ENCODE measurements around the gene ATP2A3.

ATP2A3 gene

DNA sequence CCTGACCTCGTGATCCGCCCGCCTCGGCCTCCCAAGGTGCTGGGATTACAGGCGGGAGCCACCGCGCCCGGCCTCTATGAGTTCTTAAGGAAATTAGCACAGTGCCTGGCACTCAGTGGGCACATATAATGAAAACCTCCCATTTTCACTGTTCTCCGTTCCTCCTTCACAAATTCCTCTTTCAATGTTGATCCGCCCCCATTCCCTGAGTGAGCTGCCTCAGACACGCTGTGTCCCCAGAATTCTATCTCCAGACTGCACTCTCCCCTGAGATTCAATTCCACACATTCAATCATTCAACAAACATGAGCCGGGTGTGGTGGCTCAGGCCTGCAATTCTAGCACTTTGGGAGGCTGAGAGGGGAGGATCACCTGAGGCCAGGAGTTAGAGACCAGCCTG lies 55.0 kb downstream of the ATP2A3 start:
- DNase-seq (ENCODE audit: low read depth): no peak
- no peak overlapping the region for H3K4me3 ChIP-seq (ENCODE audit: low read length)
- TF ChIP-seq, protein P1, sequence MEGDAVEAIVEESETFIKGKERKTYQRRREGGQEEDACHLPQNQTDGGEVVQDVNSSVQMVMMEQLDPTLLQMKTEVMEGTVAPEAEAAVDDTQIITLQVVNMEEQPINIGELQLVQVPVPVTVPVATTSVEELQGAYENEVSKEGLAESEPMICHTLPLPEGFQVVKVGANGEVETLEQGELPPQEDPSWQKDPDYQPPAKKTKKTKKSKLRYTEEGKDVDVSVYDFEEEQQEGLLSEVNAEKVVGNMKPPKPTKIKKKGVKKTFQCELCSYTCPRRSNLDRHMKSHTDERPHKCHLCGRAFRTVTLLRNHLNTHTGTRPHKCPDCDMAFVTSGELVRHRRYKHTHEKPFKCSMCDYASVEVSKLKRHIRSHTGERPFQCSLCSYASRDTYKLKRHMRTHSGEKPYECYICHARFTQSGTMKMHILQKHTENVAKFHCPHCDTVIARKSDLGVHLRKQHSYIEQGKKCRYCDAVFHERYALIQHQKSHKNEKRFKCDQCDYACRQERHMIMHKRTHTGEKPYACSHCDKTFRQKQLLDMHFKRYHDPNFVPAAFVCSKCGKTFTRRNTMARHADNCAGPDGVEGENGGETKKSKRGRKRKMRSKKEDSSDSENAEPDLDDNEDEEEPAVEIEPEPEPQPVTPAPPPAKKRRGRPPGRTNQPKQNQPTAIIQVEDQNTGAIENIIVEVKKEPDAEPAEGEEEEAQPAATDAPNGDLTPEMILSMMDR (conservative IDR thresholded peaks at IDR 0.05; ENCODE audit: low read depth, low read length): no peak

DNA sequence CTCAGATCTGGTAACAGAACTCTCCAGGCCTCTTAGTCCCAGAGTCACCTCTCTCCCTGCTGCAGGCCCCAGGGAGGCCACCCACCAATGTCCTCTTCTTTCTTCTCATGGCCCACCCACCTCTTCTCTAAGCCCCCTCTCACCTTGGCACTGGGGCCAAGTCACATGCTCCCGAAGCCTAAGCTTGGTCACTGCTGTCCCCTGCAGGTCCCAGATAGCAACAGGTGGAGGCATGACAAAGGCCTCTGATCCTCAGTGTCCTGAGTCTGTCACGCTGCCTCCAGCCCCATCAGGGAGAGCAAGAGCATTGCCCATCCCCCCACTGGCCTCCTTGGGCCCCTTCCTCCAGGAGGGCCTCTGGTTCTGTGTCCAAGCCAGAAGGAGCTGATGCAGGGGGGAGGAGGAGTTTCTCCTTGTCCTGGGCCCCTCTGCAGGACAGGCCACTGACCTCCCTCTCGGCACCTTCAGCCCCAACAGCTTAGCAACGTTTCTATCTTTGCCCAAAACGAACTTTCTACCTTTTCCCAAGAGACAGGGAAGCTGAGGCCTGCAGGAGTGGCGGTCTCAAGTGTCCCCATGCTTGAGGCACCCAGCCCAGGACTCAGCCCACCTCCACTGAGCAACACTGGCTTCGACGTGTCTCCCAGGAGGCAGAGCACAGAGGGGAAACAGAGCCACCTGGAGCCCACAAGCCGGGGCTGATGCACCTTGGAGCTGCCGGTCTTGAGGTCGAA lies 56.6 kb downstream of the ATP2A3 start:
- TF ChIP-seq, protein P1 (conservative IDR thresholded peaks at IDR 0.05; ENCODE audit: low read depth, low read length): peak; percentile 39
- H3K4me3 ChIP-seq (ENCODE audit: low read length): no peak overlapping the region
- DNase-seq (ENCODE audit: low read depth): no peak

DNA sequence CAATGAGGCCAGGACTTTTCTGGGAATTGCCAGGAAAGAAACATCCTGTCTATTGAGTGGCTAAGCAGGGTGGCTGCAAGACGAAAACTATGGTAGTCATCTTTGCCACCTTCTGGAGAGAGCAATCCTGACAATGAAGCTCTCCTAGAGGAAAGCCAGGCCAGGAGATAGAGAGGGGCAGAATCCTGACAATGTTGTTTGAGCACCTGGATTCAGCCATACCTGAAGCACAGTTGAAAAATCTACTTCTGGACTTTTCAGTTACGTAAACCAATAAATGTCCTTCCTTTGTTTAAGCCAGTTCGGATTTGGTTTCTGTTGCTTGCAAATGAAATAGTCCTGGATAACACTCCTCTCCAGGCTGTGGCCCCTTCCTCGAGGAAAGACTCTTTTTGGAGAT lies 57.4 kb downstream of the ATP2A3 start:
- no peak overlapping the region for H3K4me3 ChIP-seq (ENCODE audit: low read length)
- DNase-seq (ENCODE audit: low read depth): no peak
- TF ChIP-seq, protein P1 (conservative IDR thresholded peaks at IDR 0.05; ENCODE audit: low read depth, low read length): no peak

DNA sequence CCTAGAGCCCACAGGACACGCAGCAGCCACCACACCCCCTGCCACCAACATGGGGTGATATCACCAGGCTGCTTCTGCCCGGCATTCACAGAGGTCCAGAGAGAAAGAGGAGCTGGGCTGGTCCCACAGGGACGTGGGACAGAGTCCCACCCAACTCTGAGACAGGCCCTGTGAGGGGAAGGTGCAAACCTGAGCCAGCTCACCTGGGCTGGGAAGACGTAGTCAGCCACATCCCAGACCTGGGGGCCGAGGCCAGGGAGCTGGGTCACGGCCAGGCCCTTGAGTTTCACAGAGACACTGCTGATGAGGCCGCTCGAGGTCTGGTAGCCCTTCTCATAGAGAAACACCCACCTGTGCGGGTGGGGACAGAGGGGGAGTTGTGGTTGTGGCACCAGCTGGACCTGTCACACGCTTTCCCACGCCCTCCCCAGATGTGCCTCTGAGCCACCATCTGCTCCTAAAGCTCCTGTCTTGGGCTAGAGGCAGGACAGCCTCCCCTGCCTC lies 59.2 kb downstream of the ATP2A3 start:
- no peak for DNase-seq (ENCODE audit: low read depth)
- TF ChIP-seq, protein P1 (conservative IDR thresholded peaks at IDR 0.05; ENCODE audit: low read depth, low read length): no peak
- no peak overlapping the region for H3K4me3 ChIP-seq (ENCODE audit: low read length)

DNA sequence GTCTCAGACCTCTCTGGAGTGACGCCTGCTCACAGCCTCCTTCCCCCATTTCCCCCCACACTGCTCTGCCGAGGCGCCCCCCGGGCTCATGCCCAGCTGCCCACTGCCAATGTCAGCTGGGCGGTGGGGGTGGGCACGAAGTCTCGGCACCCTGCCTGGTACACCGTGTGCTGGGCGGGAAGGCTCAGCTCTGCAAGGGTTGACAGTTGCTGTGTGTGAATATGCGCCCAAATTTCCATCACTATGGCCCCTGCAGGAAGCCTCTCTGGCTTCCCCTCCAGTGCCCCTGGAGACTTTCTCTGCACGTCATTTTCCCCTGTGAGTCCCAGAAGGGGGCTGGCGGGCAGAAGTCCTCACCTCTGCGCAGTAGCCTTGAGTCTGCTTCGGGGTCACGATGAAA lies 59.7 kb downstream of the ATP2A3 start:
- TF ChIP-seq, protein P1 (conservative IDR thresholded peaks at IDR 0.05; ENCODE audit: low read depth, low read length): no peak
- H3K4me3 ChIP-seq (ENCODE audit: low read length): no peak overlapping the region
- no peak for DNase-seq (ENCODE audit: low read depth)

DNA sequence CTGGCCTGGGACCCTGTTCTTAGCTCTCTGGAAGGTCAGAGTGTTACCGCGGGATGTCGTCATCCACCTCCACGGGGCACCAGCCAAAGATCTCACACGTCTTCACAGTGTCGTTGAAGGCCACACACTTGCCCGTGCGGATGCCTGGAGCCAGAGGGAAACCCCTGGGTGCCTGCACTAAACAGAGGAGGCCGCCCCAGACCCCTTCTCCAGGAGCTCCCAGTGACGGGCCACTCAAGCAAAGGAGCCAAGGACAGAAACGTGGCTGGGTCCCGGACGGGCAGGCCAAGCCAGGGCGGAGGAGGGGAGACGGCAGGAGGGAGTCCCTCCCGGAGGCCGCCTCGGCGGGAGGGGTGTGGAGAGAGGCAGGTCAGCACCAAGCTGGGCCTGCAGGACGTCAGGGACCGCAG lies 60.4 kb downstream of the ATP2A3 start:
- H3K4me3 ChIP-seq (ENCODE audit: low read length): no peak overlapping the region
- TF ChIP-seq, protein P1 (conservative IDR thresholded peaks at IDR 0.05; ENCODE audit: low read depth, low read length): no peak
- DNase-seq (ENCODE audit: low read depth): no peak

Data from retinal pigment epithelial cell (primary cell).